Measurements from ENCODE around the gene LLGL2.

Gene LLGL2

GRCh38 chr17:75594499-75595283 is 69.2 kb downstream of the LLGL2 start:
- no peak for TF ChIP-seq ZNF274 (IDR thresholded peaks at IDR 0.05; ENCODE audit: low read depth, low read length)
- no peak overlapping the region for H3K4me3 ChIP-seq (ENCODE audit: low read length)

GRCh38 chr17:75595284-75595919 is 69.9 kb downstream of the LLGL2 start:
- H3K4me3 ChIP-seq (ENCODE audit: low read length) = no peak overlapping the region
- TF ChIP-seq ZNF274 (IDR thresholded peaks at IDR 0.05; ENCODE audit: low read depth, low read length) = no peak

- TF ChIP-seq ZNF274 (IDR thresholded peaks at IDR 0.05; ENCODE audit: low read depth, low read length) = no peak
- no peak overlapping the region for H3K4me3 ChIP-seq (ENCODE audit: low read length)
Measured at GRCh38 chr17:75595920-75596313, 70.4 kb downstream of the LLGL2 start.

- TF ChIP-seq ZNF274 (IDR thresholded peaks at IDR 0.05; ENCODE audit: low read depth, low read length) = no peak
- H3K4me3 ChIP-seq (ENCODE audit: low read length) = no peak overlapping the region
Measured at GRCh38 chr17:75596320-75597087, 71.0 kb downstream of the LLGL2 start.

GRCh38 chr17:75601057-75601987 is 75.8 kb downstream of the LLGL2 start:
- no peak overlapping the region for H3K4me3 ChIP-seq (ENCODE audit: low read length)
- TF ChIP-seq ZNF274 (IDR thresholded peaks at IDR 0.05; ENCODE audit: low read depth, low read length) = no peak

GRCh38 chr17:75602644-75603043 is 77.1 kb downstream of the LLGL2 start:
- TF ChIP-seq ZNF274 (IDR thresholded peaks at IDR 0.05; ENCODE audit: low read depth, low read length) = no peak
- H3K4me3 ChIP-seq (ENCODE audit: low read length) = no peak overlapping the region

- TF ChIP-seq ZNF274 (IDR thresholded peaks at IDR 0.05; ENCODE audit: low read depth, low read length) = no peak
- no peak overlapping the region for H3K4me3 ChIP-seq (ENCODE audit: low read length)
Measured at GRCh38 chr17:75603123-75603522, 77.6 kb downstream of the LLGL2 start.

- TF ChIP-seq ZNF274 (IDR thresholded peaks at IDR 0.05; ENCODE audit: low read depth, low read length) = no peak
Measured at GRCh38 chr17:75604034-75604695, 78.7 kb downstream of the LLGL2 start.

GRCh38 chr17:75605790-75606189 is 80.3 kb downstream of the LLGL2 start:
- TF ChIP-seq ZNF274 (IDR thresholded peaks at IDR 0.05; ENCODE audit: low read depth, low read length) = no peak
- no peak overlapping the region for H3K4me3 ChIP-seq (ENCODE audit: low read length)

More at GRCh38 chr17:75604034-75604695, 78.7 kb downstream of the LLGL2 start:
- no peak overlapping the region for H3K4me3 ChIP-seq (ENCODE audit: low read length)

GRCh38 chr17:75607086-75607485 is 81.6 kb downstream of the LLGL2 start:
- no peak for TF ChIP-seq ZNF274 (IDR thresholded peaks at IDR 0.05; ENCODE audit: low read depth, low read length)
- H3K4me3 ChIP-seq (ENCODE audit: low read length) = no peak overlapping the region

- no peak overlapping the region for H3K4me3 ChIP-seq (ENCODE audit: low read length)
- TF ChIP-seq ZNF274 (IDR thresholded peaks at IDR 0.05; ENCODE audit: low read depth, low read length) = no peak
Measured at GRCh38 chr17:75610103-75610984, 84.8 kb downstream of the LLGL2 start.

- TF ChIP-seq ZNF274 (IDR thresholded peaks at IDR 0.05; ENCODE audit: low read depth, low read length) = no peak
- no peak overlapping the region for H3K4me3 ChIP-seq (ENCODE audit: low read length)
Measured at GRCh38 chr17:75611851-75612429, 86.4 kb downstream of the LLGL2 start.
